Skin of body (tissue), 2 donors: ENCODE data around the gene PSMB2. TPM values are rescaled to one million over a fixed set of nuclear protein-coding genes. Genes with fewer than 3 reads are reported as not detected.
A peak's percentile ranks its signal among the peaks of the same experiment; 100 is the strongest.

Source experiments
- DNase-seq: peaks from one replicate; lab custom pipeline; 2025; lab: John Stamatoyannopoulos, UW
- total RNA-seq: library from RNA; depleted of rRNA; stranded (reverse); fragments of >200 nt; gene quantifications from one replicate; pipeline ENCODE4 v1.2.3, GENCODE V29; 2014

Gene PSMB2
- total RNA-seq, 1 donor from 2014 or later: 15.1 TPM

- DNase-seq: no peak
These were observed 67.9 kb downstream of the PSMB2 start, which contains the start of gene TFAP2E for GRCh38 chr1:35573198-35574124. Gene TFAP2E (plus strand): TSS chr1:35573314. CDS start chr1:35573578, 264 bp downstream.

GRCh38 chr1:35572296-35572695 is 69.0 kb downstream of the PSMB2 start:
- DNase-seq: no peak

- DNase-seq: no peak
These were observed 70.1 kb downstream of the PSMB2 start for GRCh38 chr1:35571263-35571662.

GRCh38 chr1:35570589-35571137 is 70.7 kb downstream of the PSMB2 start:
- DNase-seq: no peak

- no peak for DNase-seq
These were observed 71.4 kb downstream of the PSMB2 start for GRCh38 chr1:35569936-35570335.

- DNase-seq: peak; percentile 59
These were observed 72.3 kb downstream of the PSMB2 start for GRCh38 chr1:35568975-35569395.

GRCh38 chr1:35567947-35568558 is 73.3 kb downstream of the PSMB2 start:
- no peak for DNase-seq

GRCh38 chr1:35565742-35566133 is 75.6 kb downstream of the PSMB2 start:
- no peak for DNase-seq

- DNase-seq: no peak
These were observed 76.2 kb downstream of the PSMB2 start for GRCh38 chr1:35564884-35565741.

- DNase-seq: peak; percentile 9
These were observed 77.1 kb downstream of the PSMB2 start for GRCh38 chr1:35564037-35564883.

- DNase-seq: no peak
These were observed 78.2 kb downstream of the PSMB2 start for GRCh38 chr1:35563166-35563565.

- no peak for DNase-seq
These were observed 79.2 kb downstream of the PSMB2 start for GRCh38 chr1:35561972-35562680.

GRCh38 chr1:35561297-35561971 is 79.9 kb downstream of the PSMB2 start:
- no peak for DNase-seq

- no peak for DNase-seq
These were observed 80.8 kb downstream of the PSMB2 start for GRCh38 chr1:35560256-35561225.

- DNase-seq: no peak
These were observed 81.9 kb downstream of the PSMB2 start for GRCh38 chr1:35559317-35559944.

- no peak for DNase-seq
These were observed 82.7 kb downstream of the PSMB2 start for GRCh38 chr1:35558374-35559316.
